Activated gamma-delta T cell treated with Interleukin-2 at 50 U/mL for 16 hours (primary cell): ENCODE results near the gene PPFIA3.
"Not testable (repeated sequence)": the region's sequence is repeated elsewhere in the genome, so short reads cannot be mapped to it uniquely, and the experiment has no call there.

ENCODE experiments used
- DNase-seq: peaks from one replicate; pipeline ENCODE4 v3.0.0-alpha.2; 2020

The PPFIA3 gene

GRCh38 chr19:49125025-49125731 lies 5.8 kb downstream of the PPFIA3 start:
- no peak for DNase-seq

- DNase-seq, result no peak
Observed at GRCh38 chr19:49126575-49126974, 7.2 kb downstream of the PPFIA3 start.

- not testable (repeated sequence) for DNase-seq
Observed at GRCh38 chr19:49127225-49127624, 7.9 kb downstream of the PPFIA3 start.

GRCh38 chr19:49127674-49128544 lies 8.6 kb downstream of the PPFIA3 start:
- DNase-seq, result peak; percentile 91

GRCh38 chr19:49128545-49129237 lies 9.3 kb downstream of the PPFIA3 start:
- DNase-seq, result no peak

GRCh38 chr19:49129238-49129583 lies 9.9 kb downstream of the PPFIA3 start:
- DNase-seq, result no peak

- no peak for DNase-seq
Observed at GRCh38 chr19:49130325-49130724, 11.0 kb downstream of the PPFIA3 start.

- DNase-seq, result no peak
Observed at GRCh38 chr19:49132974-49133609, 13.7 kb downstream of the PPFIA3 start.

GRCh38 chr19:49133621-49134454 lies 14.5 kb downstream of the PPFIA3 start:
- no peak for DNase-seq

- no peak for DNase-seq
Observed at GRCh38 chr19:49135686-49136085, 16.3 kb downstream of the PPFIA3 start.

- DNase-seq, result no peak
Observed at GRCh38 chr19:49136771-49137171, 17.4 kb downstream of the PPFIA3 start.

- DNase-seq, result no peak
Observed at GRCh38 chr19:49140951-49141350, 21.6 kb downstream of the PPFIA3 start.

GRCh38 chr19:49141352-49141751 lies 22.0 kb downstream of the PPFIA3 start:
- no peak for DNase-seq

GRCh38 chr19:49142866-49143335 lies 23.6 kb downstream of the PPFIA3 start:
- peak; percentile 51 for DNase-seq

GRCh38 chr19:49145573-49146407 lies 26.4 kb downstream of the PPFIA3 start:
- peak; percentile 76 for DNase-seq

GRCh38 chr19:49146408-49146770 lies 27.0 kb downstream of the PPFIA3 start:
- not testable (repeated sequence) for DNase-seq

- no peak for DNase-seq
Observed at GRCh38 chr19:49148044-49148682, 28.8 kb downstream of the PPFIA3 start.

GRCh38 chr19:49148784-49149651 lies 29.7 kb downstream of the PPFIA3 start:
- peak; percentile 74 for DNase-seq

GRCh38 chr19:49149652-49150105 lies 30.3 kb downstream of the PPFIA3 start:
- no peak for DNase-seq
